GM19025 (cell line): ENCODE data around the gene HDAC3.
"Not testable (repeated sequence)": the region's sequence is repeated elsewhere in the genome, so short reads cannot be mapped to it uniquely, and the experiment has no call there.

ENCODE experiments used
- ATAC-seq: cut with Tn5 transposase; IDR thresholded peaks from one replicate; pipeline ENCODE4 v1.9.1; 2021; ENCODE audit warnings: mild to moderate bottlenecking, low read depth, moderate library complexity; ENCODE audit not compliant: unreplicated experiment

The HDAC3 gene

GRCh38 chr5:141636106-141636412 lies 590 bp downstream of the HDAC3 start:
- ATAC-seq = no peak

DNA sequence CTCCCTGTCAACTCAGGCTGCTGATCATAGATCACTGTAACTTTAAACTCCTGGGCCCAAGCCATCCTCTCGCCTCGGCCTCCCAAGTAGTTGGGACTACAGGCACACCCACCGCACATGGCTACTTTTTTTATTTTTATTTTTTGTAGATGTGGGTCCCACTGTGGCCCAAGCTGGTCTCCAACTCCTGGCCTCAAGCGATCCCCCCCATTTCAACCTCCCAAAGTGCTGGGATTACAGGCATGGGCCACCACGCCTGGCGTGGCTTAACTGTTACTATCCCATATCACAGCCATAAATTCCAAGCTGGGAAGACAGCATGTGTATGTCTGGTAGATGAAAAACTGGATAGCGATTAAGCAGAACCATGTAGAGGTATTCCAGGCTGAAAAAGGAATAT lies 1.0 kb downstream of the HDAC3 start:
- no peak for ATAC-seq

GRCh38 chr5:141634720-141635119 lies 1.9 kb downstream of the HDAC3 start:
- no peak for ATAC-seq

GRCh38 chr5:141633871-141634561 lies 2.6 kb downstream of the HDAC3 start:
- peak; percentile 49 for ATAC-seq

GRCh38 chr5:141632650-141633049 lies 4.0 kb downstream of the HDAC3 start:
- ATAC-seq = no peak

DNA sequence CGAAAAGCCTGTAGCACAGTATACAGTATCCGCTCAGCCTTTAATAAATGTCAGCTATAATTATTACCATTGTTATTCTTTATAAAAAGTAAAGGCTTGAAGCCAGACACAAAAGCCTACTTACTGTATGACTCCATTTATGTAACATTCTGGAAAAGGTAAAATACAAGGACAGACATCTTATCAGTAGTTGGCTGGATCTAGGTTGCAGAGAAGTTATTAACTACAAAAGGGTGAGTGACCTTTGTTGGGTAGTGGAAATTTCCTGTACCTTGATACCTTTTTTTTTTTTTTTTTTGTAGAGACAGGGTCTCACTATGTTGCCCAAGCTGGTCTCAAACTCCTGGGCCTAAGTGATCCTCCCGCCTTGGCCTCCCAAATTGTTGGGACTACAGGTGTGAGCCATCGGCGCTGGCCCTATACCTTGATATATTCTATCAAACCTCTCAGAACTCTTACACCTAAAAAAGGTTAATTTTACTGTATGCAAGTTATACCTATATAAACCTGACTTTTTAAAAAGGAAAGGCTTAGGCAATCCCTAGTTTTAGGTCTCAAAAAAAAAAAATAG lies 6.0 kb downstream of the HDAC3 start:
- ATAC-seq = no peak

DNA sequence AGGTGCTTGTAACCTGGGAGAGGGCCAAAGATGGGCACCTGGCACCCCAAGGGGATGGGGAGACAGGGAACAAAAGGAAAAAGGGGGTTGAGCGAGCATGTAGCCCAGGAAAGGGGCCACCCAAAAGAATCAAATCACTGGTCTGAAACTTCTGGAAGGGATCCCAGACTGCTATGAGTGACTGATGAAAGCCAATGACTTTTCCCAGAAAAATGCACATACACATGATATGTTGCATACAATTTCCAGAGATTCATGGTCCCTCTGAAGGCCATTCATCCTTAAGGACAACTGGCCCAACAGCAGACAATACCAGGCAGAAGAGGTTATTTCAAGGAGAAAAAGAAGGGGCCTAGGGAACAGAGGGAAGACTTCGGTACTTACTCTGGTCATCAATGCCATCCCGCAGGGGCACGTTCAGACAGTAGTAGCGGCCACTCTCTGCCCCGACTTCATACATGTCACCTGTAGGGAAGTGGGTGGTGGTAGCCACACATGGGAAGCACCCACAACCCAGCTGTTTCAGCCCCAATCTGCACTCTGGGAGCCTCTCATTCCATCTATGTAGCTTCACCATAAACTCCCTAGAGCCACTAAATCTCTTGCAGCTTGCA lies 8.4 kb downstream of the HDAC3 start:
- no peak for ATAC-seq

DNA sequence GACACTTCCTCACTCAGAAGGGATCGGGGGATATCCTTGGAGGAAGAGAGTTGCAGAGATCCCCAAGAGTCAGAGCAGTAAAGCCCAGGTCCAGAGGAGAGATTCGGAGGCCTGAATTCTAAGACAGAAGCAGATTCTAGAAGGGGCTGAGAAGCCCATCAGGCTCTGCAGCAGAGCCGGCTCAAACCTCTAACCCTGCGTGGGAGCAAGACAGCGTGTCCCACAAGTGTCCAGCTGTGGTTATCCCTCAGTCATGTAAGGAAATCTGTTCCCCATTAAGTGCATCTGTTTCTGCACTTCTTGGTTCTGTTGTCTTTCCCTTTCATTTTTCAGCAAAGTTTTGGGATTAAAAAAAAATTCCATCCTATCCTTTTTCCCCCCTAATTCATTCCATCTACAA lies 13.0 kb downstream of the HDAC3 start:
- no peak for ATAC-seq

- ATAC-seq = peak; percentile 33
These were observed 13.5 kb downstream of the HDAC3 start for GRCh38 chr5:141623186-141623585.

DNA sequence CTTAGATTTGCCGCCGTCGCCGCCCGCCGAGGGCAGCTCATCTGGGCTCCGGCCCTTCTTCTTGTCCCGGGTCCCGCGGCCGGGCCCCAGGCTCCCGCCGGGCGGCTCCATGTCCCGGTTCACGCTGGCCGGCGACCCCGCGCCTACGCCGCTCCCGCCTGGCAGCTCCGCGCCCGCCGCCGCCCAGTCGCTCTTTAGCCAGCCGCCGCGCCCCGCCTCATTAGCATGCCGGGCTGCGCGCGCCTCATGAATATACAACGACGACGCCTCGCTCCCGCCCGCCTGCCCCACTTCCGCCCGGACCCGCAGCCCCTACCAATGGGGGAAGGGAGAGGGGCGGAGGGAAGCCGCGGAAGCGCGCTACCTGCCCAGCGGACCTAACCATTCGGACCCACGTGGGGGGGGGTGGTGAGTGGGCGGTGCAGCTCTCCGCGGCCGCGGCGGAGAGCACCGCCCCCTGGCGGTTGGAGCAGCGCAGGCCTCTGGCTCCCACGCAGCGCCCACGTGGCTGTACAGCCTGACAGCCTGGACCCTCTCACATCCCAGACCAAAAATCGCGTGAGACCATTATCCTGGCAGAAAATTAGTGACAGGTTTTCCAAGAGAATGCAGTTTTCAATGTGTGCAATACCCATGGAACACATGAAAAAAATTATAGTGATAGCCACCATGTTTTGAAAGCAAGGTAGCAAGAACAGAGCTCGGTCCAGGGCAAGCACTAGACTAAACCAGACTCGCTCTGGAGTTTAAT lies 17.7 kb downstream of the HDAC3 start, which contains the start of gene DIAPH1:
Gene DIAPH1, minus strand, starts transcription at position 197 of the 751 bp plus-strand sequence. Its CDS starts 86 bp downstream, at position 111.
- peak; percentile 90 for ATAC-seq

- peak; percentile 19 for ATAC-seq
These were observed 18.4 kb downstream of the HDAC3 start for GRCh38 chr5:141618030-141618803.

DNA sequence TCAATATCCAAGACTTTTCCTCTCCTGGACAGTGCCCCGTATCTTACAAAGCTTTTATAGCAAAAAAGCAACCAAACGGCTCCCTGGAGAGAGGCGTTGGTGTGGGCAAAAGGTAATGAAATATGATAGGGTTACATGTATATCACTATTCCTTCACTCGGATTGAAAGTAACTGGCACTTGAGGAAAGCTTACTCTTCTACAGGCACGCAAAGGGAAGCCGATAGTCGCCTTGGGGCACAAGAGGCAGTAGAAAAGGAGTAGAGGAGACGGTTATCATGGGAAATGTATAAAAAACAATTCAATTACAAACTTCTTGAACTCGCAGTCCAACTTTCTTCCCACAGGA lies 19.0 kb downstream of the HDAC3 start:
- no peak for ATAC-seq

DNA sequence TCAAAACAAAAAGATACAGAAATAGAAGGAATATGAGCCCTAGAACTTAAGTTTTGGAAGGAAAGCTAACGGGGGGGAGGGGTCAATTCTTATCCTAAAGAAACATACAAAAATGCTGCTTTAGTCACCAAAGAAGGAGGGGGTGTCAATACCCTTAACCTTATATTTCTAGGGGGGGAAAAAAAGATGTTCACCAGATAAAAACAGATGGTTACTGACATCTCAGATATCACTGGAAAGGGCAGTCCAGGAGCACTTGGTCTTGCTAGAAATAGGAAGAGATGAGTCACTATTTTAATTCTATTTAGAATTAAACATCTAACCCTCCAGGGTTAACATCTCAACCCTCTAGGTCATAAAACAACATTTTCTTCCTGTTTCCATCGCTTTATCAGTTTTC lies 19.5 kb downstream of the HDAC3 start:
- no peak for ATAC-seq

GRCh38 chr5:141615991-141616720 lies 20.5 kb downstream of the HDAC3 start:
- ATAC-seq = no peak

DNA sequence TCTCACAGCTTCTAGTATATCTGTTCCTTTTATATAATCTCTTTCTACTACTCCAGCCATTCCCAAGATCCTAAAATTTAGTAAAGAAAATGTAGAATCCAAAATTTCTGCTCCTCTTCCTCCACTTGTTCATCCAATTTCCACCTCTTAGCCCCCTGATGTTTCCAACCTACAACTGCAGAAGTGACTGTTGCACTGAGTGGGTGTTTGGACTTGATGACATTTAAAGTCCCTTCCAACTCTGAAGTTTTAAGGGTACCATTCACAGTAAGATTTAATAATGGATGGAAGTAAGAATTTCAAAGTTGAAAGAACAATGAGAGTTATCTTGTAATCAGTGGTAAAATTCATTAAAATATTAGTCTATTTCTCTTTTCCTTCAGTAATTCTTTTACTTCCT lies 23.3 kb downstream of the HDAC3 start:
- no peak for ATAC-seq

- no peak for ATAC-seq
These were observed 25.4 kb downstream of the HDAC3 start for GRCh38 chr5:141611289-141611688.

DNA sequence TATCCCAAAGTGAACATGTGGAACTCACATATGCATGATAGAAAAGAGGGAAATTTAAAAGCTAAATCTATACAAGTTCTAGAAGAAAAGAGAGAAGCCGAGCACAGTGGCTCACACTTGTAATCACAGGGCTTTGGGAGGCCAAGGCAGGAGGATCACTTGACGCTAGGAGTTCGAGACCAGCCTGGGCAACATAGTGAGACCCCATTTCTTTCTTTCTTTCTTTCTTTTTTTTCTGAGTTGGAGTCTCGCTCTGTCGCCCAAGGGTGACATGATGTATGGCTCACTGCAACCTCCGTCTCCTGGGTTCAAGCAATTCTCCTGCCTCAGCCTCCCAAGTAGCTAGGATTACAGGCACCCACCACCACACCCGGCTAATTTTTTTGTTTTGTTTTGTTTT lies 26.7 kb downstream of the HDAC3 start:
- ATAC-seq = not testable (repeated sequence)

GRCh38 chr5:141609044-141609443 lies 27.6 kb downstream of the HDAC3 start:
- ATAC-seq = no peak

- no peak for ATAC-seq
These were observed 28.1 kb downstream of the HDAC3 start for GRCh38 chr5:141608557-141608956.

DNA sequence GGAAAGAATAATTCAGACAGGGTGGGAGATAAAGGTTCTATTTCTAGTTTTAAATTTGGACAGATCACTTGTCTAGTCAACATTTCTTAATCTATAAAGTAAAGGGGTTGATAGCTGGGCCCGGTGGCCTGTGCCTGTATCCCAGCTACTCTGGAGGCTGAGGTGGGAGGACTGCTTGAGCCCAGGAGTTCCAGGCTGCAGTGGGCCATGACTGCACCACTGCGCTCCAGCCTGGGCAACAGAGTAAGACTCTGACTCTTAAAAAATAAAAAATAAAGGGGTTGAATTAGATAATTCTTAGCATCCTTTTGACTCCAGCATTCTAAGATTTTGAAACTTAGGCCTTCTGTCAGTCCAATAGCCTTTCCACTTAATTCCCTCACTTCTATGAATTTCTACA lies 28.6 kb downstream of the HDAC3 start:
- no peak for ATAC-seq
